ENCODE measurements around the gene CDYL2. TPM values are rescaled to one million over a fixed set of nuclear protein-coding genes. Genes with fewer than 3 reads are reported as not detected.

Gene CDYL2
- total RNA-seq, 1 experiment from 2014 or later, result 8.2 TPM

- TF ChIP-seq, protein P1, sequence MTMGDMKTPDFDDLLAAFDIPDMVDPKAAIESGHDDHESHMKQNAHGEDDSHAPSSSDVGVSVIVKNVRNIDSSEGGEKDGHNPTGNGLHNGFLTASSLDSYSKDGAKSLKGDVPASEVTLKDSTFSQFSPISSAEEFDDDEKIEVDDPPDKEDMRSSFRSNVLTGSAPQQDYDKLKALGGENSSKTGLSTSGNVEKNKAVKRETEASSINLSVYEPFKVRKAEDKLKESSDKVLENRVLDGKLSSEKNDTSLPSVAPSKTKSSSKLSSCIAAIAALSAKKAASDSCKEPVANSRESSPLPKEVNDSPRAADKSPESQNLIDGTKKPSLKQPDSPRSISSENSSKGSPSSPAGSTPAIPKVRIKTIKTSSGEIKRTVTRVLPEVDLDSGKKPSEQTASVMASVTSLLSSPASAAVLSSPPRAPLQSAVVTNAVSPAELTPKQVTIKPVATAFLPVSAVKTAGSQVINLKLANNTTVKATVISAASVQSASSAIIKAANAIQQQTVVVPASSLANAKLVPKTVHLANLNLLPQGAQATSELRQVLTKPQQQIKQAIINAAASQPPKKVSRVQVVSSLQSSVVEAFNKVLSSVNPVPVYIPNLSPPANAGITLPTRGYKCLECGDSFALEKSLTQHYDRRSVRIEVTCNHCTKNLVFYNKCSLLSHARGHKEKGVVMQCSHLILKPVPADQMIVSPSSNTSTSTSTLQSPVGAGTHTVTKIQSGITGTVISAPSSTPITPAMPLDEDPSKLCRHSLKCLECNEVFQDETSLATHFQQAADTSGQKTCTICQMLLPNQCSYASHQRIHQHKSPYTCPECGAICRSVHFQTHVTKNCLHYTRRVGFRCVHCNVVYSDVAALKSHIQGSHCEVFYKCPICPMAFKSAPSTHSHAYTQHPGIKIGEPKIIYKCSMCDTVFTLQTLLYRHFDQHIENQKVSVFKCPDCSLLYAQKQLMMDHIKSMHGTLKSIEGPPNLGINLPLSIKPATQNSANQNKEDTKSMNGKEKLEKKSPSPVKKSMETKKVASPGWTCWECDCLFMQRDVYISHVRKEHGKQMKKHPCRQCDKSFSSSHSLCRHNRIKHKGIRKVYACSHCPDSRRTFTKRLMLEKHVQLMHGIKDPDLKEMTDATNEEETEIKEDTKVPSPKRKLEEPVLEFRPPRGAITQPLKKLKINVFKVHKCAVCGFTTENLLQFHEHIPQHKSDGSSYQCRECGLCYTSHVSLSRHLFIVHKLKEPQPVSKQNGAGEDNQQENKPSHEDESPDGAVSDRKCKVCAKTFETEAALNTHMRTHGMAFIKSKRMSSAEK (CRISPR knock-in tag; IDR thresholded peaks at IDR 0.05; ENCODE audit: borderline replicate concordance), result no peak
- TF ChIP-seq ZNF263 (CRISPR knock-in tag; IDR thresholded peaks at IDR 0.05; ENCODE audit: low read depth), result no peak
Measured at GRCh38 chr16:80776856-80777255, 27.5 kb downstream of the CDYL2 start (continued).

DNA sequence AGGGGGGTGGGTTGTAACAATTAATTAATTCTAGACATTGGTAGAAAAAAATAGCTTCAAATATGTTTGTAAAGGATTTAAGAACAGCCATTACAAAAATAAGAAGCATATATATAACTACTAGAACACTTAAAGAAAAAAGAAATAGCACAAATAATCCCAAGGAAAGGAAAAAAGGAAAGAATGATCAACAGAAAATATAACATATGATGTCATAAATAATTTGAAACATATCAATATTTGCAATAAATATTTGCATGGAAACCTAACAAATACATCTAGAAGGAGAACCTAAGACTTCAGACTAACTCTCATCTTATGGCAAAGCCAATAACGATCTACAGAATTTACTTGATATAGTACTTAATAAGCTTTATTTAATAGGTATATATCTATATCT is 28.9 kb downstream of the CDYL2 start:
- Mint-ChIP-seq H3K4me1 (no peaks in the 10 kb centered on the region), H3K27ac (no peak overlapping the region), H3K9me3 (peaks cover 8% of the 10 kb centered on the region), H3K27me3 (ENCODE audit: low read depth) (no peaks in the 10 kb centered on the region), H3K36me3 (no peaks in the 10 kb centered on the region), H3K4me3 (no peak overlapping the region)
- no peak for DNase-seq (ENCODE audit: low spot score)
- TF ChIP-seq, protein P2, sequence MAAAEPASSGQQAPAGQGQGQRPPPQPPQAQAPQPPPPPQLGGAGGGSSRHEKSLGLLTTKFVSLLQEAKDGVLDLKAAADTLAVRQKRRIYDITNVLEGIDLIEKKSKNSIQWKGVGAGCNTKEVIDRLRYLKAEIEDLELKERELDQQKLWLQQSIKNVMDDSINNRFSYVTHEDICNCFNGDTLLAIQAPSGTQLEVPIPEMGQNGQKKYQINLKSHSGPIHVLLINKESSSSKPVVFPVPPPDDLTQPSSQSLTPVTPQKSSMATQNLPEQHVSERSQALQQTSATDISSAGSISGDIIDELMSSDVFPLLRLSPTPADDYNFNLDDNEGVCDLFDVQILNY (CRISPR knock-in tag; IDR thresholded peaks at IDR 0.05), result no peak
- TF ChIP-seq TEAD1 (CRISPR knock-in tag; IDR thresholded peaks at IDR 0.05), result no peak
- no peak for TF ChIP-seq OVOL2 (CRISPR knock-in tag; IDR thresholded peaks at IDR 0.05; ENCODE audit: borderline replicate concordance)
- TF ChIP-seq ZNF219 (CRISPR knock-in tag; IDR thresholded peaks at IDR 0.05; ENCODE audit: borderline replicate concordance), result no peak
- TF ChIP-seq ZNF317 (CRISPR knock-in tag; IDR thresholded peaks at IDR 0.05; ENCODE audit: borderline replicate concordance, low read depth), result no peak
- TF ChIP-seq MYBL2 (CRISPR knock-in tag; IDR thresholded peaks at IDR 0.05), result no peak
- no peak for TF ChIP-seq ETV6 (CRISPR knock-in tag; IDR thresholded peaks at IDR 0.05)
- TF ChIP-seq USF1 (CRISPR knock-in tag; IDR thresholded peaks at IDR 0.05), result no peak
- TF ChIP-seq RORB (CRISPR knock-in tag; IDR thresholded peaks at IDR 0.05), result no peak
- TF ChIP-seq, protein P3, sequence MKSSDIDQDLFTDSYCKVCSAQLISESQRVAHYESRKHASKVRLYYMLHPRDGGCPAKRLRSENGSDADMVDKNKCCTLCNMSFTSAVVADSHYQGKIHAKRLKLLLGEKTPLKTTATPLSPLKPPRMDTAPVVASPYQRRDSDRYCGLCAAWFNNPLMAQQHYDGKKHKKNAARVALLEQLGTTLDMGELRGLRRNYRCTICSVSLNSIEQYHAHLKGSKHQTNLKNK (CRISPR knock-in tag; IDR thresholded peaks at IDR 0.05), result no peak
- no peak for TF ChIP-seq ATF6 (CRISPR knock-in tag; IDR thresholded peaks at IDR 0.05)
- no peak for TF ChIP-seq NR2C2 (CRISPR knock-in tag; IDR thresholded peaks at IDR 0.05)
- TF ChIP-seq, protein P4, sequence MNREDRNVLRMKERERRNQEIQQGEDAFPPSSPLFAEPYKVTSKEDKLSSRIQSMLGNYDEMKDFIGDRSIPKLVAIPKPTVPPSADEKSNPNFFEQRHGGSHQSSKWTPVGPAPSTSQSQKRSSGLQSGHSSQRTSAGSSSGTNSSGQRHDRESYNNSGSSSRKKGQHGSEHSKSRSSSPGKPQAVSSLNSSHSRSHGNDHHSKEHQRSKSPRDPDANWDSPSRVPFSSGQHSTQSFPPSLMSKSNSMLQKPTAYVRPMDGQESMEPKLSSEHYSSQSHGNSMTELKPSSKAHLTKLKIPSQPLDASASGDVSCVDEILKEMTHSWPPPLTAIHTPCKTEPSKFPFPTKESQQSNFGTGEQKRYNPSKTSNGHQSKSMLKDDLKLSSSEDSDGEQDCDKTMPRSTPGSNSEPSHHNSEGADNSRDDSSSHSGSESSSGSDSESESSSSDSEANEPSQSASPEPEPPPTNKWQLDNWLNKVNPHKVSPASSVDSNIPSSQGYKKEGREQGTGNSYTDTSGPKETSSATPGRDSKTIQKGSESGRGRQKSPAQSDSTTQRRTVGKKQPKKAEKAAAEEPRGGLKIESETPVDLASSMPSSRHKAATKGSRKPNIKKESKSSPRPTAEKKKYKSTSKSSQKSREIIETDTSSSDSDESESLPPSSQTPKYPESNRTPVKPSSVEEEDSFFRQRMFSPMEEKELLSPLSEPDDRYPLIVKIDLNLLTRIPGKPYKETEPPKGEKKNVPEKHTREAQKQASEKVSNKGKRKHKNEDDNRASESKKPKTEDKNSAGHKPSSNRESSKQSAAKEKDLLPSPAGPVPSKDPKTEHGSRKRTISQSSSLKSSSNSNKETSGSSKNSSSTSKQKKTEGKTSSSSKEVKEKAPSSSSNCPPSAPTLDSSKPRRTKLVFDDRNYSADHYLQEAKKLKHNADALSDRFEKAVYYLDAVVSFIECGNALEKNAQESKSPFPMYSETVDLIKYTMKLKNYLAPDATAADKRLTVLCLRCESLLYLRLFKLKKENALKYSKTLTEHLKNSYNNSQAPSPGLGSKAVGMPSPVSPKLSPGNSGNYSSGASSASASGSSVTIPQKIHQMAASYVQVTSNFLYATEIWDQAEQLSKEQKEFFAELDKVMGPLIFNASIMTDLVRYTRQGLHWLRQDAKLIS (CRISPR knock-in tag; IDR thresholded peaks at IDR 0.05; ENCODE audit: borderline replicate concordance), result no peak
- TF ChIP-seq, protein P5, sequence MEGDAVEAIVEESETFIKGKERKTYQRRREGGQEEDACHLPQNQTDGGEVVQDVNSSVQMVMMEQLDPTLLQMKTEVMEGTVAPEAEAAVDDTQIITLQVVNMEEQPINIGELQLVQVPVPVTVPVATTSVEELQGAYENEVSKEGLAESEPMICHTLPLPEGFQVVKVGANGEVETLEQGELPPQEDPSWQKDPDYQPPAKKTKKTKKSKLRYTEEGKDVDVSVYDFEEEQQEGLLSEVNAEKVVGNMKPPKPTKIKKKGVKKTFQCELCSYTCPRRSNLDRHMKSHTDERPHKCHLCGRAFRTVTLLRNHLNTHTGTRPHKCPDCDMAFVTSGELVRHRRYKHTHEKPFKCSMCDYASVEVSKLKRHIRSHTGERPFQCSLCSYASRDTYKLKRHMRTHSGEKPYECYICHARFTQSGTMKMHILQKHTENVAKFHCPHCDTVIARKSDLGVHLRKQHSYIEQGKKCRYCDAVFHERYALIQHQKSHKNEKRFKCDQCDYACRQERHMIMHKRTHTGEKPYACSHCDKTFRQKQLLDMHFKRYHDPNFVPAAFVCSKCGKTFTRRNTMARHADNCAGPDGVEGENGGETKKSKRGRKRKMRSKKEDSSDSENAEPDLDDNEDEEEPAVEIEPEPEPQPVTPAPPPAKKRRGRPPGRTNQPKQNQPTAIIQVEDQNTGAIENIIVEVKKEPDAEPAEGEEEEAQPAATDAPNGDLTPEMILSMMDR (IDR thresholded peaks at IDR 0.05), result no peak
- no peak for ATAC-seq
- POLR2A ChIA-PET, result no interaction called here
- CTCF ChIA-PET, result no interaction called here
